ENCODE results near the gene AGMO. TPM values are rescaled to one million over a fixed set of nuclear protein-coding genes. Genes with fewer than 3 reads are reported as not detected.
A peak's percentile ranks its signal among the peaks of the same experiment; 100 is the strongest.

Gene AGMO
- total RNA-seq (ENCODE audit: unreplicated experiment): 1.2 TPM
- long read RNA-seq, partial matches to known transcripts: 0 of 1 reads
- long read RNA-seq, other reads (novel, unspliced or antisense): 1 of 1 reads

DNA sequence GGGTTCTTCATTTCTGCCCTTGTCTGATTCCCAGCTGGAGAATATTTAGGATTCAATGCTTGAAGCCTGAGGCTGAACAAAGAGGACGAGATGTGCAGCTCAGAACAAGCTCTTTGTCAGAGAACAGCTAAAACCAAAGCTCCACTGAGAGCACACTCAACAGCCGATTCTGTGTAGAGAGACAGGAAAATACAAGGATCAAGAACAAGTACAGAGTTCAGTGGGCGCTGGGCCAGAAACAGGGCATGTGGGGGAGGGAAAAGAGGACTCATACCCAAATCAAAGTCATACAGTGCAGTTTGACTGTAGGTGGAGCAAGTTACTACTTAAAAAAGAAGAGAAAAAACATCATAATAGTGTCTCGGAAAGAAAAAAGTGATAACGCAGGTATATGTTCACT is at the start of gene AGMO:
TSS of gene AGMO (minus strand) at position 181 of the 400 bp plus-strand sequence.
- Mint-ChIP-seq H3K4me3 (ENCODE audit: unreplicated experiment) (no peak within 1 kb of the TSS), H3K4me1 (ENCODE audit: low read depth, unreplicated experiment) (peaks cover 11% of the 10 kb centered on the region), H3K27me3 (ENCODE audit: unreplicated experiment) (no peaks in the 10 kb centered on the region), H3K36me3 (ENCODE audit: unreplicated experiment) (no peaks in the 10 kb centered on the region), H3K9me3 (ENCODE audit: unreplicated experiment) (no peaks in the 10 kb centered on the region), H3K27ac (ENCODE audit: unreplicated experiment) (peak within 1 kb of the TSS; percentile 2)
- no peak for DNase-seq
- TF ChIP-seq, protein P1, sequence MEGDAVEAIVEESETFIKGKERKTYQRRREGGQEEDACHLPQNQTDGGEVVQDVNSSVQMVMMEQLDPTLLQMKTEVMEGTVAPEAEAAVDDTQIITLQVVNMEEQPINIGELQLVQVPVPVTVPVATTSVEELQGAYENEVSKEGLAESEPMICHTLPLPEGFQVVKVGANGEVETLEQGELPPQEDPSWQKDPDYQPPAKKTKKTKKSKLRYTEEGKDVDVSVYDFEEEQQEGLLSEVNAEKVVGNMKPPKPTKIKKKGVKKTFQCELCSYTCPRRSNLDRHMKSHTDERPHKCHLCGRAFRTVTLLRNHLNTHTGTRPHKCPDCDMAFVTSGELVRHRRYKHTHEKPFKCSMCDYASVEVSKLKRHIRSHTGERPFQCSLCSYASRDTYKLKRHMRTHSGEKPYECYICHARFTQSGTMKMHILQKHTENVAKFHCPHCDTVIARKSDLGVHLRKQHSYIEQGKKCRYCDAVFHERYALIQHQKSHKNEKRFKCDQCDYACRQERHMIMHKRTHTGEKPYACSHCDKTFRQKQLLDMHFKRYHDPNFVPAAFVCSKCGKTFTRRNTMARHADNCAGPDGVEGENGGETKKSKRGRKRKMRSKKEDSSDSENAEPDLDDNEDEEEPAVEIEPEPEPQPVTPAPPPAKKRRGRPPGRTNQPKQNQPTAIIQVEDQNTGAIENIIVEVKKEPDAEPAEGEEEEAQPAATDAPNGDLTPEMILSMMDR (IDR thresholded peaks at IDR 0.05; ENCODE audit: partially characterized antibody, unreplicated experiment): no peak

DNA sequence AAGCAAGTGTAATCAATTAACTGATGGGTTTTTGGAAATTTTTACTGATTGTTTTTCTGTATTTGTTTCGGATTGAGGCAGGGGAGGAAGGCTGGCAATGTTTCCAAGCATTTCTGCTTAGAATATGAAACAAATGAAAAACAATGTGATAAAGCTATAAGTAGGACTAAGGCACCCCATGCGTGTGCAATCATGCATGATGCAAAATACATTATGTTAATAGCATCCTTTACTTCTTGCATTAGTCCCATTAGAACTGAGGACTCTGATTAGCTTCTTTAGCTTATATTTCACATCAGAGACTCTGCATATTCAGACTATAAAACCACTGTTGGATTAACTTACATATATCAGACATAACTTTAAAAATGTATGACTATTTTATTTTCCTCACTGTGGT is 48.7 kb upstream of the AGMO start:
- Mint-ChIP-seq H3K36me3 (ENCODE audit: unreplicated experiment) (no peaks in the 10 kb centered on the region), H3K4me3 (ENCODE audit: unreplicated experiment) (no peak overlapping the region), H3K27ac (ENCODE audit: unreplicated experiment) (no peak overlapping the region), H3K4me1 (ENCODE audit: low read depth, unreplicated experiment) (peaks cover 4% of the 10 kb centered on the region), H3K9me3 (ENCODE audit: unreplicated experiment) (no peaks in the 10 kb centered on the region), H3K27me3 (ENCODE audit: unreplicated experiment) (no peaks in the 10 kb centered on the region)
- TF ChIP-seq, protein P1 (IDR thresholded peaks at IDR 0.05; ENCODE audit: partially characterized antibody, unreplicated experiment): no peak
- DNase-seq: no peak

DNA sequence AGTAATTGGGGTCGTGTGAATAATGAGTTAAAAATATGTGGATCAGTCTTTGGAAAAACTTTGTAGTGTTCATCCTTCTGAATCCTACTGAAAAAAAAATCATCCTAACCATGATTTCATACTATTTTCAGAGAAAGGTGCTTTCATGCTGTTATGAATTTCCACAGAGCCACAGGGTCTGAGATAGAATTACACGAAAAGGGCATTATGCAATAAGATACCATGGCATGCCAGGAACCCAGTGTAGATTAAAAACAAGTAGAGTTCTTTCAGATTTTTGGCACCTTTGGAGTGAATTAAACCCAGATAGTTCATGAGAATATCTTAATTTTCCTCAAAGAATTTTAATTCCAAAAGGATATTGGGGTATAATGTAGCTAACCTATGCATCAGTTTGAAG is 47.5 kb upstream of the AGMO start:
- Mint-ChIP-seq H3K27me3 (ENCODE audit: unreplicated experiment) (no peaks in the 10 kb centered on the region), H3K4me3 (ENCODE audit: unreplicated experiment) (no peak overlapping the region), H3K9me3 (ENCODE audit: unreplicated experiment) (no peaks in the 10 kb centered on the region), H3K36me3 (ENCODE audit: unreplicated experiment) (no peaks in the 10 kb centered on the region), H3K27ac (ENCODE audit: unreplicated experiment) (no peak overlapping the region), H3K4me1 (ENCODE audit: low read depth, unreplicated experiment) (peaks cover 4% of the 10 kb centered on the region)
- TF ChIP-seq, protein P1 (IDR thresholded peaks at IDR 0.05; ENCODE audit: partially characterized antibody, unreplicated experiment): no peak
- no peak for DNase-seq

DNA sequence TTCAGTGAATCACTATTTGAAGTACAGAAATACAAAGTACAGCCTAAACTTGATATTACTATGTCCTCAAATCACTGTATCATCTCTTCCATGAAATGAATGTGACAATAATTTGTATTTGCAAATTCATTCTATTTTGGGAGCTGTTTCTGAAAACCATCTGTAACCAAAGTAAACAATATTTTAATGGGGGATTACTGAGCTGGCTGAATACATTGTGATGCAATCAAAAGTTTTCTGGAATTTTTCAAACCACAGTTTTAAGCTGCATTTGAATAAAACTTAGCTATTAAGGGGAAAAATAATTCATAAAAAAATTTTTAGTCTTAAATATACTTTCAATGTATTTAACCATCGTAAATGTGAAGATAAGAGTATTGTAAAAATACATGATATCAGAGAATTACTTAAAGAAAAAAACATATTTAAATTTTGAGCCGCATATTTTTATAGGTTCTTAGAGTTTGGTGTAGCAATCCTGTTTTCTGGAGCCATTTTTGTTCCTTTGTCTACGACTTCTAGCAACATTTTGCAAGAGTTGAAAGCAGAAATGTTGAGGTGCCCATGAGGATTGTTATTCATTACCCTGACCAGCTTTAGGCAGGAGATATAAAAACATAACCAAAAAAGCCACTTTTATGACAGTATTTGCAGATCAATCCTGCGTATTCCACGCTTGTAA is 45.9 kb upstream of the AGMO start:
- DNase-seq: no peak

DNA sequence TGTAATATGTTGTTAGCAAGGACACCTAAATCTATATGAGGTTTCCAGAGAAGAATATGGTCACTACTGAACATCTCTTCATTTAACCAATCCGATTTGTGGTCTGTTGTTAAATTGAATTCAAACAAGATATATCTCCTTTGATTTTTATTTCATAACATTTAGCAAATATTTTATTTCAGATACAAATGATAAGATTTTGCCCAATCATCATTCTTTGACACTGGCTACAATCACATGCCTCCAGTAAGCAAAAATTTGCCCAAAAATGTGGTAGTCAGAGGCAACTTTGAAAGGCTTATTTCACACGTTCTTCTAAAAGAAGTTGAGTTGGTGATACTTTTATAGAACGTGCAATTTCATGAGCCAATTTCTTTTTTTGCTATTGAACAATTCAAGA is 44.7 kb upstream of the AGMO start:
- TF ChIP-seq, protein P1 (IDR thresholded peaks at IDR 0.05; ENCODE audit: partially characterized antibody, unreplicated experiment): no peak
- Mint-ChIP-seq H3K4me3 (ENCODE audit: unreplicated experiment) (no peak overlapping the region), H3K27me3 (ENCODE audit: unreplicated experiment) (no peaks in the 10 kb centered on the region), H3K4me1 (ENCODE audit: low read depth, unreplicated experiment) (peaks cover 11% of the 10 kb centered on the region), H3K27ac (ENCODE audit: unreplicated experiment) (no peak overlapping the region), H3K9me3 (ENCODE audit: unreplicated experiment) (no peaks in the 10 kb centered on the region), H3K36me3 (ENCODE audit: unreplicated experiment) (no peaks in the 10 kb centered on the region)
- no peak for DNase-seq

More for the DNA sequence above, 45.9 kb upstream of the AGMO start:
- H3K27me3 Mint-ChIP-seq (ENCODE audit: unreplicated experiment): no peaks in the 10 kb centered on the region
- no peak overlapping the region for H3K27ac Mint-ChIP-seq (ENCODE audit: unreplicated experiment)
- peaks cover 4% of the 10 kb centered on the region for H3K4me1 Mint-ChIP-seq (ENCODE audit: low read depth, unreplicated experiment)
- H3K9me3 Mint-ChIP-seq (ENCODE audit: unreplicated experiment): no peaks in the 10 kb centered on the region
- TF ChIP-seq, protein P1 (IDR thresholded peaks at IDR 0.05; ENCODE audit: partially characterized antibody, unreplicated experiment): no peak
- no peaks in the 10 kb centered on the region for H3K36me3 Mint-ChIP-seq (ENCODE audit: unreplicated experiment)
- H3K4me3 Mint-ChIP-seq (ENCODE audit: unreplicated experiment): no peak overlapping the region

Data from glutamatergic neuron (in vitro differentiated cells).